DND-41 (cell line): Measurements from ENCODE around the gene ITGAV.

Source experiments
- ATAC-seq: fragments of 200-7000 bp; cut with Tn5 transposase; 3 replicates; pipeline ENCODE4 v1.9.1; 2021; ENCODE audit warnings: low read depth; ENCODE audit not compliant: insufficient read depth
- DNase-seq: peaks from one replicate; pipeline ENCODE4 v3.0.0-alpha.2; 2020
- H2AFZ ChIP-seq: 2 replicates; pipeline ENCODE4 v1.6.0; 2012; ENCODE audit warnings: low read depth, low read length
- H3K27ac ChIP-seq: 2 replicates; pipeline ENCODE4 v1.5.1; 2012; ENCODE audit warnings: low read length, inconsistent platforms
- H3K27me3 ChIP-seq: fragments of 200-600 bp; sonication (generic); 2 replicates; pipeline ENCODE4 v1.6.0; 2012; ENCODE audit warnings: low read length, mild to moderate bottlenecking, inconsistent platforms; ENCODE audit not compliant: insufficient read depth, poor library complexity
- H3K36me3 ChIP-seq: 2 replicates; pipeline ENCODE4 v1.5.1; 2012; ENCODE audit warnings: low read length, inconsistent platforms; ENCODE audit not compliant: insufficient read depth
- H3K4me1 ChIP-seq: 2 replicates; pipeline ENCODE4 v1.5.1; 2012; ENCODE audit warnings: mild to moderate bottlenecking, low read length; ENCODE audit not compliant: insufficient read depth
- H3K4me2 ChIP-seq: 2 replicates; pipeline ENCODE4 v1.6.0; 2012; ENCODE audit warnings: mild to moderate bottlenecking, moderate library complexity, low read length, inconsistent platforms; ENCODE audit not compliant: insufficient read depth
- H3K4me3 ChIP-seq, 2 experiments: fragments of 200-600 bp in 1 of 2; shearing (Covaris generic) in 1 of 2; 2 replicates each; pipeline ENCODE4 v1.5.1; 2012 to 2016; ENCODE audit warnings: inconsistent platforms in 2 of 2, low read length in 2 of 2, mild to moderate bottlenecking in 2 of 2, low read depth in 1 of 2, moderate library complexity in 1 of 2
- H3K79me2 ChIP-seq: 2 replicates; pipeline ENCODE4 v1.6.0; 2012; ENCODE audit warnings: low read length, inconsistent platforms; ENCODE audit not compliant: insufficient read depth
- H3K9ac ChIP-seq: 2 replicates; pipeline ENCODE4 v1.6.0; 2012; ENCODE audit warnings: low read depth, mild to moderate bottlenecking, inconsistent platforms, low read length, moderate library complexity
- H3K9me3 ChIP-seq: 2 replicates; pipeline ENCODE4 v1.5.1; 2012; ENCODE audit warnings: low read length, moderate library complexity, mild to moderate bottlenecking, inconsistent platforms; ENCODE audit not compliant: insufficient read depth, severe bottlenecking
- H4K20me1 ChIP-seq: 2 replicates; pipeline ENCODE4 v1.6.0; 2012; ENCODE audit warnings: low read length; ENCODE audit not compliant: insufficient read depth
- EZH2 ChIP-seq: IDR thresholded peaks from 3 replicates; pipeline ENCODE4 v1.6.1; 2012; ENCODE audit warnings: borderline replicate concordance, low read depth, mild to moderate bottlenecking, moderate library complexity, low read length, inconsistent platforms; ENCODE audit not compliant: severe bottlenecking
- TF ChIP-seq, protein P1 (sequence below): IDR thresholded peaks from 2 replicates; pipeline ENCODE4 v1.5.1; 2012; ENCODE audit warnings: borderline replicate concordance, low read length, moderate library complexity, mild to moderate bottlenecking; ENCODE audit not compliant: poor library complexity, severe bottlenecking; ENCODE audit errors: extremely low read depth

The ITGAV gene

DNA sequence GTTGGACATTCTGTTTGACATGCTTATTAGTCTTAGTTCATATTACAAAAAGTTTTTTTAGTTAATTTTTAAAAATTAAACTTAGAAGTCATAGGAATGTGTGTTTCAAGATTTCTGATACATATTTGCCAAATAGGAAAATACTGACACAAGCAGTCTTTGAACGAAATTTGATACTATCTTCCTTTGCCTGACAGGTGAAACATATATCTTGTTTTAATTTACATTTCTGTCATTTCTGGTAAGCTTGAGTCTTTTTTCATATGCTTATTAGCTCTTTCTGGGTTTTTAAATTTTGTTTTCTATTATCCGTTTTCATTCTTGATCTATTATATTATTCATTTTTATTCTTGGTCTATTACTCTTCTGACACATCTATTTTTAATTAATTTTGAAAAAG, 24.5 kb downstream of the ITGAV start:
- H4K20me1 ChIP-seq, result no peaks in the 10 kb centered on the region
- ATAC-seq, result no peak
- no peak overlapping the region for H3K4me3 ChIP-seq
- no peaks in the 10 kb centered on the region for H3K4me1 ChIP-seq
- no peaks in the 10 kb centered on the region for H3K9me3 ChIP-seq
- TF ChIP-seq, protein P1, sequence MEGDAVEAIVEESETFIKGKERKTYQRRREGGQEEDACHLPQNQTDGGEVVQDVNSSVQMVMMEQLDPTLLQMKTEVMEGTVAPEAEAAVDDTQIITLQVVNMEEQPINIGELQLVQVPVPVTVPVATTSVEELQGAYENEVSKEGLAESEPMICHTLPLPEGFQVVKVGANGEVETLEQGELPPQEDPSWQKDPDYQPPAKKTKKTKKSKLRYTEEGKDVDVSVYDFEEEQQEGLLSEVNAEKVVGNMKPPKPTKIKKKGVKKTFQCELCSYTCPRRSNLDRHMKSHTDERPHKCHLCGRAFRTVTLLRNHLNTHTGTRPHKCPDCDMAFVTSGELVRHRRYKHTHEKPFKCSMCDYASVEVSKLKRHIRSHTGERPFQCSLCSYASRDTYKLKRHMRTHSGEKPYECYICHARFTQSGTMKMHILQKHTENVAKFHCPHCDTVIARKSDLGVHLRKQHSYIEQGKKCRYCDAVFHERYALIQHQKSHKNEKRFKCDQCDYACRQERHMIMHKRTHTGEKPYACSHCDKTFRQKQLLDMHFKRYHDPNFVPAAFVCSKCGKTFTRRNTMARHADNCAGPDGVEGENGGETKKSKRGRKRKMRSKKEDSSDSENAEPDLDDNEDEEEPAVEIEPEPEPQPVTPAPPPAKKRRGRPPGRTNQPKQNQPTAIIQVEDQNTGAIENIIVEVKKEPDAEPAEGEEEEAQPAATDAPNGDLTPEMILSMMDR, result no peak
- no peak for TF ChIP-seq EZH2
- no peaks in the 10 kb centered on the region; the same call in 1 of the 2 replicates for H3K36me3 ChIP-seq
- no peaks in the 10 kb centered on the region for H3K79me2 ChIP-seq
- DNase-seq, result no peak
- no peak overlapping the region for H2AFZ ChIP-seq
- no peaks in the 10 kb centered on the region for H3K27me3 ChIP-seq
- no peak overlapping the region for H3K27ac ChIP-seq
- H3K4me2 ChIP-seq, result no peak overlapping the region
- no peak overlapping the region for H3K9ac ChIP-seq

DNA sequence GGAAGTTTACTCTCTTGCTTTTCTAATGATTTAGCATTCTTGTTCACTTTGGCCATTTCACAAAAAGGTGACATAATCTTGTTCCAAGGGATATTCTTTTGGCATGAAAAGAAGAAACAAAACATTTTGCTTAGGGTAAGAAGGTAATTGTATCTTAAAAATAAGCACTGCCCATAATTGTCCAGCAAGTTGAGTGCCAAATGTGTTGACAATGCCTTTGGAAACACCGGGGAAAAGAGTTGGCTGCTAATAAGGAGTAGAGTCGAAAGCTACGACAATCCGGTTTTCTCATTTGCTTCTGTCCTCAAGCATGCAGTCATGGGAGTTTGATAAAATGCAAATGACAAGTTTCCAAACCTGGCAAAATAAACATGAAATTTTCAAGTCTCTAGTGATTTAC, 27.3 kb downstream of the ITGAV start:
- DNase-seq, result no peak
- H3K4me1 ChIP-seq, result no peaks in the 10 kb centered on the region
- H3K27ac ChIP-seq, result no peak overlapping the region
- H3K4me3 ChIP-seq, result no peak overlapping the region
- no peak for ATAC-seq
- no peak overlapping the region for H2AFZ ChIP-seq
- no peak overlapping the region for H3K9ac ChIP-seq
- H3K4me2 ChIP-seq, result no peak overlapping the region
- H4K20me1 ChIP-seq, result no peaks in the 10 kb centered on the region
- H3K27me3 ChIP-seq, result no peaks in the 10 kb centered on the region
- no peaks in the 10 kb centered on the region; the same call in 1 of the 2 replicates for H3K36me3 ChIP-seq
- no peaks in the 10 kb centered on the region for H3K9me3 ChIP-seq
- no peaks in the 10 kb centered on the region for H3K79me2 ChIP-seq
- TF ChIP-seq, protein P1, result no peak
- no peak for TF ChIP-seq EZH2

DNA sequence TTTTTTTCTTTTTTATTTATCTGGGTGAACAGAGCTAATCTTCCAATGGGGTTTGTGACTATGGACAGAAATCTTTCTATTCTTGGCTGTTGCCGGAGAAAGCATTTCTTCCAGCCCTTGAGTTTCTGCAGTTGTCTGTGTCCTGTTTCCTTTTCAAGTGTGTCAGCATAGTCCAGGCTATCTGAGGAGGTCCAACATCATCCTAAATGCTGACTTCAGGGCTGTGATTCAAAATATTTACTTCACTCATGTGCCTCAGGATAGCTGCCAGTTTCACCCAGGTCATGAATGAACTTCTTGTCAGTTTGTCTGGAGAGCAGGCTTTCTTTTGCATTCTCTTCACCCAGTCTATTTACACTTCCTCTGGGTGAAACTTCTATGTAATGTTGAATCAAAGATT, 27.9 kb downstream of the ITGAV start:
- Histone ChIP-seq H2AFZ (no peak overlapping the region), H3K79me2 (no peaks in the 10 kb centered on the region), H3K9me3 (no peaks in the 10 kb centered on the region), H3K27me3 (no peaks in the 10 kb centered on the region), H4K20me1 (no peaks in the 10 kb centered on the region), H3K27ac (no peak overlapping the region), H3K4me2 (no peak overlapping the region), H3K4me1 (no peaks in the 10 kb centered on the region), H3K9ac (no peak overlapping the region), H3K4me3 (no peak overlapping the region), H3K36me3 (no peaks in the 10 kb centered on the region; the same call in 1 of the 2 replicates)
- no peak for TF ChIP-seq EZH2
- DNase-seq (no peak), ATAC-seq (no peak)

DNA sequence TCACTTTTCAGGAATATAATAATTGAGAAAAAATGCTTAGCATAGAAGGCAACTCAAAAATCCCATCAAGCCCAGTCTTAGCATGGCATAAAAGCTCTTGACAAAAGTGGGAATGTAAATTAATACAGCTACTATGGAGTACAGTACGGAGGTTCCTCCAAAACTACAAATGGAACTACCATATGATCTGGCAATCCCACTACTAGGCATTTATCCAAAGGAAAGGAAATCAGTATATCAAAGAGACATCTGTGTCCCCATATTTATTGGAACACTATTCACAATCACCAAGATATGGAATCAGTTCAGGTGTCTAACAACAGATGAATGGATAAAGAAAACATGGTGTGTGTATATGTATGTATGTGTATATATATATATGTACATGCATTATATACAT, 28.8 kb downstream of the ITGAV start:
- Histone ChIP-seq H3K9ac (no peak overlapping the region), H3K4me2 (no peak overlapping the region), H2AFZ (no peak overlapping the region), H3K9me3 (no peaks in the 10 kb centered on the region), H4K20me1 (no peaks in the 10 kb centered on the region), H3K79me2 (no peaks in the 10 kb centered on the region), H3K4me1 (no peaks in the 10 kb centered on the region), H3K27ac (no peak overlapping the region), H3K27me3 (no peaks in the 10 kb centered on the region), H3K36me3 (no peaks in the 10 kb centered on the region; the same call in 1 of the 2 replicates), H3K4me3 (no peak overlapping the region)
- ATAC-seq, result no peak
- TF ChIP-seq, protein P1, result no peak
- TF ChIP-seq EZH2, result no peak
- DNase-seq, result no peak
